ENCODE results near the gene PAFAH2.

The PAFAH2 gene

DNA sequence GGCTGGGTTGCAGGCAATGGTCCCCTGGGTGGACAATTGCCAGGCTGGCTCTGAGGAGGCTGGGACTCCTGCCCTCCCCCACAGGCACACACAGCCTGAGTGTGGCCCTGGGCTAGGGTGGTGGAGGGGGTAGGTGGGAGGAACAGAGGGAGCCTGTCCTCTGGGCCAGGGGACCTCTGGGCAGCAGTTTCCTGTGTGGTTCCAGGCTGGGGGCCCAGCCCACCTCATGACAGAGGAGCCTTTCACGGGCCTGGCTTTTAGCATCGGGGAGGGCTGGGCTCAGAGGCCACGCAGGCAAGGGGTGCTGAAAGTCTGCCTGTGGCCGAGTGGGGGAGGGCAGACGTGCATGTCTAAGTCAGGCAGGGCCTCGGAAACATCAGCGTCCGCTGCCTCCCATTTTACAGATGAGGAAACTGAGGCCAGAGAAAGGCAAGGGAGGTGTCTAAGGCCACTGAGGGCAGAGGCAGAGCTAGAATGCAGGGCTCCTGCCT lies 30.7 kb upstream of the PAFAH2 start:
- Histone ChIP-seq H3F3A (ENCODE audit: insufficient read depth) (no peaks in the 10 kb centered on the region), H3K36me3 (ENCODE audit: low read length) (no peaks in the 10 kb centered on the region), H3K4me3 (ENCODE audit: insufficient read depth, low read length, poor library complexity, severe bottlenecking) (no peak overlapping the region), H2AFZ (ENCODE audit: low read depth, low read length, severe bottlenecking) (no peak overlapping the region), H4K20me1 (ENCODE audit: low read depth, low read length) (no peaks in the 10 kb centered on the region), H3K9ac (ENCODE audit: low read length) (no peak overlapping the region), H3K27ac (ENCODE audit: low read depth, low read length) (no peak overlapping the region), H3K9me3 (ENCODE audit: insufficient read depth, low read length) (no peaks in the 10 kb centered on the region), H3K27me3 (ENCODE audit: low read length) (no peaks in the 10 kb centered on the region), H3K4me2 (ENCODE audit: low read depth, low read length, poor library complexity, severe bottlenecking) (no peak overlapping the region), H3K79me2 (ENCODE audit: insufficient read depth, low read length) (no peaks in the 10 kb centered on the region), H3K9me2 (replicated peaks; ENCODE audit: insufficient read depth, low read length) (no peaks in the 10 kb centered on the region)
- no peak for TF ChIP-seq EZH2phosphoT487 (conservative IDR thresholded peaks at IDR 0.05; ENCODE audit: low read length)
- TF ChIP-seq, protein P1, sequence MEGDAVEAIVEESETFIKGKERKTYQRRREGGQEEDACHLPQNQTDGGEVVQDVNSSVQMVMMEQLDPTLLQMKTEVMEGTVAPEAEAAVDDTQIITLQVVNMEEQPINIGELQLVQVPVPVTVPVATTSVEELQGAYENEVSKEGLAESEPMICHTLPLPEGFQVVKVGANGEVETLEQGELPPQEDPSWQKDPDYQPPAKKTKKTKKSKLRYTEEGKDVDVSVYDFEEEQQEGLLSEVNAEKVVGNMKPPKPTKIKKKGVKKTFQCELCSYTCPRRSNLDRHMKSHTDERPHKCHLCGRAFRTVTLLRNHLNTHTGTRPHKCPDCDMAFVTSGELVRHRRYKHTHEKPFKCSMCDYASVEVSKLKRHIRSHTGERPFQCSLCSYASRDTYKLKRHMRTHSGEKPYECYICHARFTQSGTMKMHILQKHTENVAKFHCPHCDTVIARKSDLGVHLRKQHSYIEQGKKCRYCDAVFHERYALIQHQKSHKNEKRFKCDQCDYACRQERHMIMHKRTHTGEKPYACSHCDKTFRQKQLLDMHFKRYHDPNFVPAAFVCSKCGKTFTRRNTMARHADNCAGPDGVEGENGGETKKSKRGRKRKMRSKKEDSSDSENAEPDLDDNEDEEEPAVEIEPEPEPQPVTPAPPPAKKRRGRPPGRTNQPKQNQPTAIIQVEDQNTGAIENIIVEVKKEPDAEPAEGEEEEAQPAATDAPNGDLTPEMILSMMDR (IDR thresholded peaks at IDR 0.05; ENCODE audit: insufficient read depth, low read length, poor library complexity, severe bottlenecking): no peak

DNA sequence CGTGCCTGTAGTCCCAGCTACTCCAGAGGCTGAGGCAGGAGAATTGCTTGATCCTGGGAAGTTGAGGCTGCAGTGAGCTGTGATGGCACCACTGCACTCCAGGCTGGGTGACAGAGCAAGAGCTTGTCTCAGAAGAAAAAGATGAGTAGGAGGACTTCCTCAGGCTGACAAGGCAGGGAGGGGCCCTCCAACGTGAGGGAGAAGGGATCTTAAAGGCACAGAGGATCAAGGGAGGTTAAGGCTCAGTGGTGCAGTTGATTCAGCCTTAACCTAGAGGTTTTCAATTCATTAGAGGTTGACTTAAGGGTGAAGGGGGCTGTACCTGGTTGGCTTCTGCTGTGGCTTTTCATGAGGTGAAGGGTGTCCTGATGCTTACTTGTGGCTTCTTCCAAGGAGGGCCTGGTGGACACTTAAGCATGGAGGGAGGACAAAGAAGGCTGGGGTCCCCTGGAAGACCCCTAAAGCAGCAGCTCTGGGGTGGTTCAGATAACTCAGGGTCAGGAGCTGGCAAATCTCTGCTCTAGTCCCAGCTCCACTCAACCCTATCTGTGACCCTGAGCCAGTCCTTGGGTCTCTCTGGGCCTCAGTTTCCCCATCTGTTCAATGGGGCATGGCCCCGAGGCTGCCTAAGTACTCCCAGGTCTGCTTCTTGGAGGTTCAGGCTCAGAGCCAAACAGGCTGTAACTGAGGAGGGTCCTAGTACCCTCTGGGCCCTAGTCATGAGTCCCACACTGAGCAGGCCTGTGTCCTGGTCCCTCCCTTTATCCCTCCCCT lies 30.0 kb upstream of the PAFAH2 start:
- Histone ChIP-seq H3K36me3 (ENCODE audit: low read length) (no peaks in the 10 kb centered on the region), H3K27me3 (ENCODE audit: low read length) (no peaks in the 10 kb centered on the region), H3K4me2 (ENCODE audit: low read depth, low read length, poor library complexity, severe bottlenecking) (no peak overlapping the region), H3K9me2 (replicated peaks; ENCODE audit: insufficient read depth, low read length) (no peaks in the 10 kb centered on the region), H3K9me3 (ENCODE audit: insufficient read depth, low read length) (no peaks in the 10 kb centered on the region), H2AFZ (ENCODE audit: low read depth, low read length, severe bottlenecking) (no peak overlapping the region), H3K79me2 (ENCODE audit: insufficient read depth, low read length) (no peaks in the 10 kb centered on the region), H3K9ac (ENCODE audit: low read length) (no peak overlapping the region), H4K20me1 (ENCODE audit: low read depth, low read length) (no peaks in the 10 kb centered on the region), H3F3A (ENCODE audit: insufficient read depth) (no peaks in the 10 kb centered on the region), H3K27ac (ENCODE audit: low read depth, low read length) (no peak overlapping the region), H3K4me3 (ENCODE audit: insufficient read depth, low read length, poor library complexity, severe bottlenecking) (no peak overlapping the region)
- TF ChIP-seq, protein P1 (IDR thresholded peaks at IDR 0.05; ENCODE audit: insufficient read depth, low read length, poor library complexity, severe bottlenecking): no peak
- TF ChIP-seq EZH2phosphoT487 (conservative IDR thresholded peaks at IDR 0.05; ENCODE audit: low read length): no peak

DNA sequence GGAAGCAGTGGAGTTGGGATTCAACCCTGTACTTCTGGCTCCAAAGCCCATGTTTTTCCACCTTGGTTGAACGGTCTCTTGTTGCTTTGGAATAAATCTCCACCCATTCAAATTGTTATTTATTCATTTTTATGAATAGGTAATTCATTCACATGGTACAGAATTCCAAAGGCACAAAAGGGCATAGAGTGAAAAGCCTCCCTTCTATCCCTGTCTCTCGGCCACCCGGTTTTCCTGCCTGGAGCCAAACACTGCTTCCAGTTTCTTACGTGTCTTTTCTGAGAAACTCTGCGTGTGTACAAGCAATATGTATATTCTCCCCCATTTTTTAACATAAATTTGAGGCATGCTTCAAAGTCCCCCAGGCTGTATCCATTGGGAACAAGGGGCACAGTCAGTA lies 27.7 kb upstream of the PAFAH2 start:
- Histone ChIP-seq H3K4me3 (ENCODE audit: insufficient read depth, low read length, poor library complexity, severe bottlenecking) (no peak overlapping the region), H3K9ac (ENCODE audit: low read length) (no peak overlapping the region), H2AFZ (ENCODE audit: low read depth, low read length, severe bottlenecking) (no peak overlapping the region), H3K4me2 (ENCODE audit: low read depth, low read length, poor library complexity, severe bottlenecking) (no peak overlapping the region), H3K27ac (ENCODE audit: low read depth, low read length) (no peak overlapping the region), H3K9me2 (replicated peaks; ENCODE audit: insufficient read depth, low read length) (no peaks in the 10 kb centered on the region), H3K27me3 (ENCODE audit: low read length) (no peaks in the 10 kb centered on the region), H3K9me3 (ENCODE audit: insufficient read depth, low read length) (no peaks in the 10 kb centered on the region), H4K20me1 (ENCODE audit: low read depth, low read length) (no peaks in the 10 kb centered on the region), H3F3A (ENCODE audit: insufficient read depth) (no peaks in the 10 kb centered on the region), H3K36me3 (ENCODE audit: low read length) (no peaks in the 10 kb centered on the region), H3K79me2 (ENCODE audit: insufficient read depth, low read length) (no peaks in the 10 kb centered on the region)
- TF ChIP-seq, protein P1 (IDR thresholded peaks at IDR 0.05; ENCODE audit: insufficient read depth, low read length, poor library complexity, severe bottlenecking): no peak
- TF ChIP-seq EZH2phosphoT487 (conservative IDR thresholded peaks at IDR 0.05; ENCODE audit: low read length): no peak
